K562 (cell line): ENCODE data around the gene CTNNA3. TPM values are rescaled to one million over a fixed set of nuclear protein-coding genes. Genes with fewer than 3 reads are reported as not detected.

ENCODE experiments used
- CXXC5 ChIP-seq: fragments of 250-450 bp; sonication (Bioruptor Pico); IDR thresholded peaks from 2 replicates; pipeline ENCODE4 v1.8.0; 2022; ENCODE audit warnings: inconsistent platforms, mild to moderate bottlenecking, moderate library complexity
- E2F5 ChIP-seq: sonication (generic); formaldehyde crosslinking; IDR thresholded peaks from 2 replicates; pipeline ENCODE4 v1.8.0; 2022; ENCODE audit warnings: mild to moderate bottlenecking, missing genetic modification reagents
- ELF1 ChIP-seq: fragments of 200-800 bp; sonication (Bioruptor generic); IDR thresholded peaks from 2 replicates; pipeline ENCODE4 v1.6.1; 2016; ENCODE audit warnings: missing genetic modification characterization, missing compliant biosample characterization
- FOXK1 ChIP-seq: sonication (generic); formaldehyde crosslinking; IDR thresholded peaks from 2 replicates; pipeline ENCODE4 v1.8.0; 2022; ENCODE audit warnings: missing genetic modification reagents, mild to moderate bottlenecking, borderline replicate concordance
- HDGF ChIP-seq: fragments of 450-650 bp; IDR thresholded peaks from 2 replicates; pipeline ENCODE4 v1.6.1; 2016
- KLF10 ChIP-seq: fragments of 250-450 bp; sonication (Bioruptor Pico); IDR thresholded peaks from 2 replicates; pipeline ENCODE4 v1.6.1; 2021; ENCODE audit warnings: matching md5 sums
- SMARCC2 ChIP-seq: fragments of 450-650 bp; IDR thresholded peaks from 2 replicates; pipeline ENCODE4 v1.6.1; 2017; ENCODE audit warnings: antibody characterized with exemption, moderate library complexity, mild to moderate bottlenecking, low read depth
- SP2 ChIP-seq: IDR thresholded peaks from 2 replicates; pipeline ENCODE4 v1.6.1; 2011; ENCODE audit warnings: mild to moderate bottlenecking, low read depth, low read length, moderate library complexity; ENCODE audit not compliant: poor library complexity, severe bottlenecking; ENCODE audit errors: extremely low read depth
- ZNF239 ChIP-seq: fragments of 250-450 bp; sonication (Bioruptor Pico); IDR thresholded peaks from 2 replicates; pipeline ENCODE4 v1.4.0; 2020; ENCODE audit warnings: mild to moderate bottlenecking
- ZNF318 ChIP-seq, 2 experiments: fragments of 450-650 bp; IDR thresholded peaks; 2 replicates each; pipeline ENCODE4 v1.6.1; 2016; ENCODE audit warnings: mild to moderate bottlenecking in 2 of 2, borderline replicate concordance in 1 of 2, low read depth in 1 of 2, moderate library complexity in 1 of 2
- polyA plus RNA-seq, 8 experiments: library from polyadenylated mRNA; depleted of rRNA in 4 of 8; stranded (reverse) in 5 of 8; unstranded in 3 of 8; fragments of >200 nt; fragmentation: Nextera tagmentation in 2 of 8; fragmentation: Illumina TruSeq in 1 of 8; extraction: Ambion mirVana in 2 of 8; extraction: Trizol in 1 of 8; gene quantifications; 2 replicates each; pipeline versions ENCODE4 v1.2.1 to v1.2.3, GENCODE V29; 2011 to 2014; ENCODE audit warnings: inconsistent platforms in 1 of 8, missing spikeins in 1 of 8
- total RNA-seq, 7 experiments: library from RNA; depleted of rRNA in 6 of 7; stranded (reverse); fragments of >200 nt in 6 of 7; fragmentation: Illumina TruSeq in 2 of 7; extraction: Trizol in 2 of 7; gene quantifications; 2 replicates each; pipeline versions ENCODE4 v1.2.1 to v1.2.3, GENCODE V29; 2011 to 2021; ENCODE audit warnings: low replicate concordance in 1 of 7

CTNNA3 gene
- total and polyA plus RNA-seq, 9 of the 15 experiments (the other 6 are each of a cell fraction or from before 2014, with no cell fraction given), result 0.04 TPM; not detected in 8

GRCh38 chr10:66882271-66882670 lies 813.7 kb downstream of the CTNNA3 start (continued):
- TF ChIP-seq ZNF318 (IDR thresholded peaks at IDR 0.05; ENCODE audit: borderline replicate concordance in 1 of 2, low read depth in 1 of 2) (no peak), HDGF (no peak), E2F5 (no peak), ELF1 (tag) (no peak), SMARCC2 (no peak), CXXC5 (CRISPR knock-in tag) (no peak), ZNF239 (no peak), SP2 (no peak), KLF10 (CRISPR knock-in tag) (no peak), FOXK1 (CRISPR knock-in tag) (no peak)
